Measurements from ENCODE around the gene GHRH. TPM values are rescaled to one million over a fixed set of nuclear protein-coding genes. Genes with fewer than 3 reads are reported as not detected.
A peak's percentile ranks its signal among the peaks of the same experiment; 100 is the strongest.

GHRH gene
- total RNA-seq, 2 donors from 2014 or later, result not detected

DNA sequence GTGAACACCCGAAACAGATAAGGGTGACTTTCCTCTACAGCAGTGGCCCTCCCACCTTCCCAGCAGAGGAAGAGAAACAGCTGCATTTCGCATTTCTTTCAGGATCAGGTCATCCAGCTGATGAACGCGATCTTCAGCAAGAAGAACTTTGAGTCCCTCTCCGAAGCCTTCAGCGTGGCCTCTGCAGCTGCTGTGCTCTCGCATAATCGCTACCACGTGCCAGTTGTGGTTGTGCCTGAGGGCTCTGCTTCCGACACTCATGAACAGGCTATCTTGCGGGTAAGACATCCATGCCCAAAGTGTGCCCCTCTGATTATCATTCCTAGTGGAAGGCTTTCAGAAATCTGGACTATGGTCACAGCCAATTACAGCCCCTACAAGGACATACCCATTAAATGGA lies 54.4 kb downstream of the GHRH start:
- no peaks in the 10 kb centered on the region for H3K9me3 Mint-ChIP-seq
- no peaks in the 10 kb centered on the region for H3K27me3 Mint-ChIP-seq
- no peak for DNase-seq (ENCODE audit: low spot score)
- H3K4me3 Mint-ChIP-seq, result no peak overlapping the region
- no peak for ATAC-seq
- peaks cover 6 to 7% of the 10 kb centered on the region in 2 donors for H3K4me1 Mint-ChIP-seq (ENCODE audit: low read depth in 2 of 2)
- H3K27ac Mint-ChIP-seq, result no peak overlapping the region
- peaks cover 30% of the 10 kb centered on the region for H3K36me3 Mint-ChIP-seq

GRCh38 chr20:37205794-37206193 lies 55.8 kb downstream of the GHRH start:
- Mint-ChIP-seq H3K27me3 (no peaks in the 10 kb centered on the region), H3K36me3 (peaks cover 35% of the 10 kb centered on the region), H3K4me1 (ENCODE audit: low read depth in 2 of 2) (peaks cover 6 to 11% of the 10 kb centered on the region in 2 donors), H3K27ac (no peak overlapping the region), H3K4me3 (no peak overlapping the region), H3K9me3 (no peaks in the 10 kb centered on the region)
- no peak for DNase-seq (ENCODE audit: low spot score)
- no peak for ATAC-seq

DNA sequence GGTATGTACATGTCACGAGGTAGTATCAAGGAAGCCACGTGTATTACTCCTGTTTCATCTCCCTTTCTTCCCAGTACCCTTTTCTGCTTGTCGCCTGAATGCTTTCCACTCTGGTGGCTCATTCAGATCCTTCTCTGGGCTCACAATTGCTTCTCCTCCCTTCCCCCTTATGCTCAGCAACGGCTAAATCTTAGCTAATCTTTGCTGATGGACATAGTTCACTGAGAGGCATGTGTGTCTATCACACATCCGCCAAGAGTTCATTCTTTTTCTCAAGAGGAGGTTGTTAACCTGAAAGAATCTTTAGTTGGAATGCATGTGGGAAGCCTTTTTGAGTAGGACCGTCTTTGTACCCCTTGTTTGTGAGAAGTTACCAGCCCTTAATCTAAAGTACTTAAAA lies 56.5 kb downstream of the GHRH start:
- peaks cover 35% of the 10 kb centered on the region for H3K36me3 Mint-ChIP-seq
- H3K27ac Mint-ChIP-seq, result peak overlapping the region in 1 of 2 donors; percentile 49
- no peak overlapping the region for H3K4me3 Mint-ChIP-seq
- H3K27me3 Mint-ChIP-seq, result no peaks in the 10 kb centered on the region
- DNase-seq (ENCODE audit: low spot score) (no peak), ATAC-seq (no peak)
- H3K9me3 Mint-ChIP-seq, result no peaks in the 10 kb centered on the region
- H3K4me1 Mint-ChIP-seq (ENCODE audit: low read depth in 2 of 2), result peaks cover 9 to 11% of the 10 kb centered on the region in 2 donors

- Mint-ChIP-seq H3K36me3 (peaks cover 38% of the 10 kb centered on the region), H3K4me1 (ENCODE audit: low read depth in 2 of 2) (peaks cover 11 to 12% of the 10 kb centered on the region in 2 donors), H3K27ac (no peak overlapping the region), H3K27me3 (no peaks in the 10 kb centered on the region), H3K9me3 (no peaks in the 10 kb centered on the region), H3K4me3 (no peak overlapping the region)
- ATAC-seq (no peak), DNase-seq (ENCODE audit: low spot score) (no peak)
These were observed 57.6 kb downstream of the GHRH start for GRCh38 chr20:37204056-37204455.

DNA sequence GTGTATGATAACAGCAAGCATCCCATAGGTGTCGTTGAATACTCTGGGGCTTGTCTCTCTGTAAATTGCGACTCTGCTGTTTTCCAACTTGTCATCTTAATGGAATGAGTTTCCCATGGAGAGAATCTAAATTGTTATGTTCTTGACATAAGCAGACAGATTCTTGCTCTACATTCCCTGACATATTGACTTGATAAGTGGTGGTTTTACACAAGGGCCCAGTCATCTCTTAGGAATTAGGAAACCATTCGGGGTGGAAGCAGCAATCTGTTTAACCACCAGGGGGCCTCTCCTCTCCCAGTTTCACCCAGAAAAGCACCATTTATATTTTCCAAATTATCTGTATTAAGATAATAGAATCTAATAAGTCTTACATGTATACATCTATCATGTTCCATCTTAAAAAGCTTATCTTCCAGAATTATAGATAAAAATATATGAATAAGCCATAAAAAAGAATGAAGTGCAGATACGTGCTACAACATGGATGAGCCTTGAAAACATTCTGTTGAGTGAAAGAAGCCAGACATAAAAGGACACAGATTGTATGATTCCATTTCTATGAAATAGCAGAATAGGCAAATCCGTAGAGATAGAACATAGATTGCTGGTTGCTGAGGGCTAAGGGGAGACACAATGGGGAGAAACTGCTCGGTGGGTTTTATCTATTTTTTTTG lies 59.2 kb downstream of the GHRH start:
- Mint-ChIP-seq H3K4me3 (no peak overlapping the region), H3K27me3 (no peaks in the 10 kb centered on the region), H3K9me3 (no peaks in the 10 kb centered on the region), H3K4me1 (ENCODE audit: low read depth in 2 of 2) (peaks cover 12 to 14% of the 10 kb centered on the region in 2 donors), H3K27ac (no peak overlapping the region), H3K36me3 (peaks cover 37% of the 10 kb centered on the region)
- ATAC-seq (no peak), DNase-seq (ENCODE audit: low spot score) (no peak)

DNA sequence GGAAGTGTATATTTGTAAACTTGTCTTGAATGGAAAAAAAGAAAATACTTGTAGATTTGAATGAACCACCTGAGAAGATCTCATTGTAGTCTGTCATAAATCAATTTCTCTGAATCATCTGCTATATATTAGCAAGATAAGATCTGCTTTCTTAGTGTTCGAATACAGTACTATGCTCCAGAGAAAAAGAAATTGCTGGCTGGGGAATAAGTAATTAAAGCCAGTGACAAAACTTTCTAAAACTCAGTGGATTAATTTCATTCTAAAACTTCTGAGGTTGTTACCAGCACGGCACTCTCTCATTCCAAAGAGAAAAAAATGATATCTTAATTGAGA lies 59.8 kb downstream of the GHRH start:
- Mint-ChIP-seq H3K36me3 (peaks cover 41% of the 10 kb centered on the region), H3K27ac (no peak overlapping the region), H3K27me3 (no peaks in the 10 kb centered on the region), H3K9me3 (no peaks in the 10 kb centered on the region), H3K4me3 (no peak overlapping the region), H3K4me1 (ENCODE audit: low read depth in 2 of 2) (peaks cover 18 to 21% of the 10 kb centered on the region in 2 donors)
- DNase-seq (ENCODE audit: low spot score), result no peak
- ATAC-seq, result no peak

Other genes with a start within 250 kb of the GHRH start
- 10 to 100 TPM; 35.6 to 58.3 TPM for gene RBL1, start 165.8 kb downstream of the GHRH start, total RNA-seq
- gene RPN2, start 82.5 kb downstream of the GHRH start, total RNA-seq, result 100 to 1,000 TPM; 211 to 259 TPM
- gene MROH8, start 82.3 kb downstream of the GHRH start, total RNA-seq, result 1 to 10 TPM in 1 of 2 donors, under 1 TPM in 1; 0.95 to 2.1 TPM
- 10 to 100 TPM; 12.7 to 14.4 TPM for gene MANBAL, start 27.8 kb upstream of the GHRH start, total RNA-seq
- 1 to 10 TPM; 6.8 to 8.6 TPM for gene SRC, start 84.3 kb upstream of the GHRH start, total RNA-seq

All from natural killer cell treated with Interleukin-12 subunit alpha and Interleukin-12 subunit beta and Interleukin-15 and Interleukin-18, amount 100 ng/mL, for 72 hours (primary cell).